HepG2 (cell line): ENCODE data around the gene GPR37. TPM values are rescaled to one million over a fixed set of nuclear protein-coding genes. Genes with fewer than 3 reads are reported as not detected.

Experiments
- CREM ChIP-seq, 2 experiments: sonication (generic) in 1 of 2; formaldehyde crosslinking in 1 of 2; IDR thresholded peaks; 2 replicates each; pipeline versions ENCODE4 v1.4.0 to v1.6.1; 2016 to 2020; ENCODE audit warnings: antibody characterized with exemption in 1 of 2, mild to moderate bottlenecking in 1 of 2, missing genetic modification reagents in 1 of 2
- FIP1L1 ChIP-seq: fragments of 200-400 bp; formaldehyde crosslinking; IDR thresholded peaks from 2 replicates; pipeline ENCODE4 v1.6.1; 2018; ENCODE audit warnings: low read depth, mild to moderate bottlenecking, low read length, moderate library complexity, borderline replicate concordance; ENCODE audit not compliant: insufficient read depth
- FOXA1 ChIP-seq, 2 experiments: fragments of 450-650 bp in 1 of 2; sonication (generic) in 1 of 2; formaldehyde crosslinking in 1 of 2; IDR thresholded peaks; 2 replicates each; pipeline versions ENCODE4 v1.4.0 to v1.6.1; 2016 to 2020; ENCODE audit warnings: missing genetic modification reagents in 1 of 2
- FOXP1 ChIP-seq, 2 experiments: fragments of 450-650 bp in 1 of 2; IDR thresholded peaks; 2 replicates each; pipeline ENCODE4 v1.6.1; 2017 to 2018; ENCODE audit warnings: antibody characterized with exemption in 1 of 2
- HNF4A ChIP-seq: sonication (generic); formaldehyde crosslinking; IDR thresholded peaks from 2 replicates; pipeline ENCODE4 v1.4.0; 2020; ENCODE audit warnings: missing genetic modification reagents
- HNRNPH1 ChIP-seq: fragments of 200-400 bp; formaldehyde crosslinking; optimal IDR thresholded peaks from 2 replicates; pipeline ENCODE3; 2017; ENCODE audit warnings: mild to moderate bottlenecking, low read depth, low read length
- ISL2 ChIP-seq: sonication (generic); formaldehyde crosslinking; IDR thresholded peaks from 2 replicates; pipeline ENCODE4 v1.5.0; 2020; ENCODE audit warnings: missing genetic modification reagents
- JARID2 ChIP-seq: sonication (generic); formaldehyde crosslinking; IDR thresholded peaks from 2 replicates; pipeline ENCODE4 v1.8.1; 2023; ENCODE audit warnings: missing genetic modification reagents, inconsistent platforms; ENCODE audit not compliant: insufficient replicate concordance
- KAT2B ChIP-seq: fragments of 150-350 bp; IDR thresholded peaks from 2 replicates; pipeline ENCODE4 v1.6.1; 2014; ENCODE audit warnings: low read depth, low read length, borderline replicate concordance
- KAT8 ChIP-seq: IDR thresholded peaks from 2 replicates; pipeline ENCODE4 v1.6.1; 2016; ENCODE audit warnings: missing genetic modification reagents, missing compliant biosample characterization
- KDM3A ChIP-seq: IDR thresholded peaks from 2 replicates; pipeline ENCODE4 v1.6.1; 2018; ENCODE audit warnings: low read depth, missing compliant biosample characterization
- NR2F6 ChIP-seq, 2 experiments: IDR thresholded peaks; 2 replicates each; pipeline ENCODE4 v1.6.1; 2016; ENCODE audit warnings: antibody characterized with exemption in 1 of 2, mild to moderate bottlenecking in 1 of 2
- RAD51 ChIP-seq: fragments of 450-650 bp; IDR thresholded peaks from 2 replicates; pipeline ENCODE4 v1.6.1; 2016; ENCODE audit warnings: borderline replicate concordance
- RARA ChIP-seq: IDR thresholded peaks from 2 replicates; pipeline ENCODE4 v1.6.1; 2016; ENCODE audit warnings: missing genetic modification reagents, missing compliant biosample characterization
- RFX5 ChIP-seq: IDR thresholded peaks from 2 replicates; pipeline ENCODE4 v1.6.1; 2011; ENCODE audit warnings: low read depth, low read length, improper control_type of control experiment
- RNF2 ChIP-seq: fragments of 450-650 bp; conservative IDR thresholded peaks from 2 replicates; pipeline ENCODE4 v1.6.1; 2016; ENCODE audit warnings: low read depth
- SCMH1 ChIP-seq: sonication (generic); formaldehyde crosslinking; IDR thresholded peaks from 2 replicates; pipeline ENCODE4 v1.9.0; 2021; ENCODE audit warnings: missing genetic modification reagents, mild to moderate bottlenecking, borderline replicate concordance
- SIX4 ChIP-seq: sonication (generic); formaldehyde crosslinking; IDR thresholded peaks from 2 replicates; pipeline ENCODE4 v1.4.0; 2020; ENCODE audit warnings: missing genetic modification reagents
- SOX13 ChIP-seq, 3 experiments: fragments of 450-650 bp in 1 of 3; sonication (generic) in 1 of 3; formaldehyde crosslinking in 1 of 3; IDR thresholded peaks in 2 of 3; conservative IDR thresholded peaks in 1 of 3; 2 replicates each; pipeline versions ENCODE4 v1.5.0 to v1.6.1; 2016 to 2020; ENCODE audit warnings: antibody characterized with exemption in 1 of 3, mild to moderate bottlenecking in 1 of 3, missing compliant biosample characterization in 1 of 3, missing genetic modification reagents in 1 of 3, moderate library complexity in 1 of 3
- SOX6 ChIP-seq, 2 experiments: fragments of 450-650 bp in 1 of 2; sonication (generic) in 1 of 2; formaldehyde crosslinking in 1 of 2; IDR thresholded peaks; 2 replicates each; pipeline versions ENCODE4 v1.4.0 to v1.6.1; 2017 to 2020; ENCODE audit warnings: antibody characterized with exemption in 1 of 2, mild to moderate bottlenecking in 1 of 2, missing genetic modification reagents in 1 of 2
- ZNF34 ChIP-seq: sonication (generic); formaldehyde crosslinking; IDR thresholded peaks from 2 replicates; pipeline ENCODE4 v1.4.0; 2020; ENCODE audit warnings: mild to moderate bottlenecking, missing genetic modification reagents, borderline replicate concordance
- ZNF354B ChIP-seq: sonication (generic); formaldehyde crosslinking; IDR thresholded peaks from 2 replicates; pipeline ENCODE4 v1.8.0; 2022; ENCODE audit warnings: mild to moderate bottlenecking, missing genetic modification reagents
- ZNF850 ChIP-seq: sonication (generic); formaldehyde crosslinking; conservative IDR thresholded peaks from 2 replicates; pipeline ENCODE4 v1.9.0; 2021; ENCODE audit warnings: mild to moderate bottlenecking, missing genetic modification reagents
- polyA plus RNA-seq, 8 experiments: library from polyadenylated mRNA; depleted of rRNA in 3 of 8; stranded (reverse) in 7 of 8; unstranded in 1 of 8; fragments of >200 nt; fragmentation: Illumina TruSeq in 4 of 8; extraction: Trizol in 4 of 8; gene quantifications; 2 replicates each; pipeline versions ENCODE4 v1.2.1 to v1.2.3, GENCODE V29; 2011 to 2016; ENCODE audit warnings: low read depth in 4 of 8, missing spikeins in 1 of 8, mixed read lengths in 1 of 8; ENCODE audit not compliant: insufficient read depth in 1 of 8
- total RNA-seq, 5 experiments: library from RNA; depleted of rRNA; stranded (reverse); fragments of >200 nt; fragmentation: Illumina TruSeq; extraction: Trizol; gene quantifications; 2 replicates each; pipeline ENCODE4 v1.2.3, GENCODE V29; 2016; ENCODE audit warnings: low read depth in 1 of 5
- TF ChIP-seq, protein P1 (sequence below): sonication (generic); formaldehyde crosslinking; IDR thresholded peaks from 2 replicates; pipeline ENCODE4 v1.5.1; 2020; ENCODE audit warnings: mild to moderate bottlenecking, missing genetic modification reagents, moderate library complexity
- TF ChIP-seq, protein P2 (sequence below): IDR thresholded peaks from 2 replicates; pipeline ENCODE4 v1.6.1; 2016; ENCODE audit warnings: mild to moderate bottlenecking

GPR37 gene
- total and polyA plus RNA-seq, 2 of the 13 experiments (the other 11 are each of a cell fraction or from before 2014, with no cell fraction given), result not detected

DNA sequence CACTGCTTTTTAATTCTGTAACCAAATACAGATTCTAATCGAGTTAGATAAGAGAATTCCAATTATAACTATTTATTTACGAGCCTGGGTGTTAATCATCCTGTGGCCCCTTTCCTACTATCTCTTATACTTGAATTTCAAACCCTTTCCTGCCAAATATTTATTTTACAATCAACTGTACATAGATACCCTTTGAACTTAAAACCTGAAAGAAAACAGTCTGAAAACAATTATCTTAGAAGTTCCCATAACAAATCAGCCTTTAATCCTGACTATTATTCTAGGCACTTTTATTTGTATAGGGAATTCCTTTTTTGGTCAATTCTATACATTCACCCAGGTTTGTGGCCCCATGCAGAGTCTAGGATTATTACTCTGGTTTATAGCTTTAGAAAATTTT lies 10.6 kb upstream of the GPR37 start (continued):
- TF ChIP-seq, protein P1, sequence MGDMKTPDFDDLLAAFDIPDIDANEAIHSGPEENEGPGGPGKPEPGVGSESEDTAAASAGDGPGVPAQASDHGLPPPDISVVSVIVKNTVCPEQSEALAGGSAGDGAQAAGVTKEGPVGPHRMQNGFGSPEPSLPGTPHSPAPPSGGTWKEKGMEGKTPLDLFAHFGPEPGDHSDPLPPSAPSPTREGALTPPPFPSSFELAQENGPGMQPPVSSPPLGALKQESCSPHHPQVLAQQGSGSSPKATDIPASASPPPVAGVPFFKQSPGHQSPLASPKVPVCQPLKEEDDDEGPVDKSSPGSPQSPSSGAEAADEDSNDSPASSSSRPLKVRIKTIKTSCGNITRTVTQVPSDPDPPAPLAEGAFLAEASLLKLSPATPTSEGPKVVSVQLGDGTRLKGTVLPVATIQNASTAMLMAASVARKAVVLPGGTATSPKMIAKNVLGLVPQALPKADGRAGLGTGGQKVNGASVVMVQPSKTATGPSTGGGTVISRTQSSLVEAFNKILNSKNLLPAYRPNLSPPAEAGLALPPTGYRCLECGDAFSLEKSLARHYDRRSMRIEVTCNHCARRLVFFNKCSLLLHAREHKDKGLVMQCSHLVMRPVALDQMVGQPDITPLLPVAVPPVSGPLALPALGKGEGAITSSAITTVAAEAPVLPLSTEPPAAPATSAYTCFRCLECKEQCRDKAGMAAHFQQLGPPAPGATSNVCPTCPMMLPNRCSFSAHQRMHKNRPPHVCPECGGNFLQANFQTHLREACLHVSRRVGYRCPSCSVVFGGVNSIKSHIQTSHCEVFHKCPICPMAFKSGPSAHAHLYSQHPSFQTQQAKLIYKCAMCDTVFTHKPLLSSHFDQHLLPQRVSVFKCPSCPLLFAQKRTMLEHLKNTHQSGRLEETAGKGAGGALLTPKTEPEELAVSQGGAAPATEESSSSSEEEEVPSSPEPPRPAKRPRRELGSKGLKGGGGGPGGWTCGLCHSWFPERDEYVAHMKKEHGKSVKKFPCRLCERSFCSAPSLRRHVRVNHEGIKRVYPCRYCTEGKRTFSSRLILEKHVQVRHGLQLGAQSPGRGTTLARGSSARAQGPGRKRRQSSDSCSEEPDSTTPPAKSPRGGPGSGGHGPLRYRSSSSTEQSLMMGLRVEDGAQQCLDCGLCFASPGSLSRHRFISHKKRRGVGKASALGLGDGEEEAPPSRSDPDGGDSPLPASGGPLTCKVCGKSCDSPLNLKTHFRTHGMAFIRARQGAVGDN, result no peak
- no peak for TF ChIP-seq ZNF850 (CRISPR knock-in tag)
- TF ChIP-seq SOX6 (IDR thresholded peaks at IDR 0.05), result no peak
- TF ChIP-seq SOX6 (CRISPR knock-in tag; IDR thresholded peaks at IDR 0.05), result peak; percentile 44; the same call in 1 of the 2 replicates
- no peak for TF ChIP-seq RFX5
- TF ChIP-seq KAT2B, result no peak
- peak; percentile 59; the same call in 1 of the 2 replicates for TF ChIP-seq SIX4 (CRISPR knock-in tag)
- no peak for TF ChIP-seq ZNF354B (CRISPR knock-in tag)
- TF ChIP-seq SOX13 (IDR thresholded peaks at IDR 0.05), result no peak
- TF ChIP-seq SOX13 (CRISPR knock-in tag; conservative IDR thresholded peaks at IDR 0.05 in 1 of 2, IDR thresholded peaks at IDR 0.05 in 1 of 2), result peak in 1 of 2 experiments; percentile 85; a peak in 2 of 4 replicates
- no peak for TF ChIP-seq JARID2 (CRISPR knock-in tag)
- 0 out of 2 replicates have a peak, but pooled peaks have one; percentile 49 for TF ChIP-seq RARA (CRISPR knock-in tag)
- TF ChIP-seq HNRNPH1, result no peak
- no peak for TF ChIP-seq HNF4A (CRISPR knock-in tag)
- no peak for TF ChIP-seq KAT8 (CRISPR knock-in tag)
- TF ChIP-seq, protein P2, sequence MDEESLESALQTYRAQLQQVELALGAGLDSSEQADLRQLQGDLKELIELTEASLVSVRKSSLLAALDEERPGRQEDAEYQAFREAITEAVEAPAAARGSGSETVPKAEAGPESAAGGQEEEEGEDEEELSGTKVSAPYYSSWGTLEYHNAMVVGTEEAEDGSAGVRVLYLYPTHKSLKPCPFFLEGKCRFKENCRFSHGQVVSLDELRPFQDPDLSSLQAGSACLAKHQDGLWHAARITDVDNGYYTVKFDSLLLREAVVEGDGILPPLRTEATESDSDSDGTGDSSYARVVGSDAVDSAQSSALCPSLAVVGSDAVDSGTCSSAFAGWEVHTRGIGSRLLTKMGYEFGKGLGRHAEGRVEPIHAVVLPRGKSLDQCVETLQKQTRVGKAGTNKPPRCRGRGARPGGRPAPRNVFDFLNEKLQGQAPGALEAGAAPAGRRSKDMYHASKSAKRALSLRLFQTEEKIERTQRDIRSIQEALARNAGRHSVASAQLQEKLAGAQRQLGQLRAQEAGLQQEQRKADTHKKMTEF (CRISPR knock-in tag), result peak; percentile 51; the same call in 1 of the 2 replicates
- TF ChIP-seq ZNF34 (CRISPR knock-in tag), result no peak
- no peak for TF ChIP-seq SCMH1
- TF ChIP-seq RNF2, result no peak
- no peak for TF ChIP-seq RAD51
- no peak for TF ChIP-seq KDM3A (CRISPR knock-in tag)
- no peak for TF ChIP-seq FOXA1 (IDR thresholded peaks at IDR 0.05)
- TF ChIP-seq FOXA1 (CRISPR knock-in tag; IDR thresholded peaks at IDR 0.05), result 0 out of 2 replicates have a peak, but pooled peaks have one; percentile 24
- no peak for TF ChIP-seq FOXP1 (IDR thresholded peaks at IDR 0.05)
- peak; percentile 74 for TF ChIP-seq FOXP1 (CRISPR knock-in tag; IDR thresholded peaks at IDR 0.05)
- peak; percentile 25; the same call in 1 of the 2 replicates for TF ChIP-seq NR2F6 (IDR thresholded peaks at IDR 0.05)
- 0 out of 2 replicates have a peak, but pooled peaks have one; percentile 27 for TF ChIP-seq NR2F6 (CRISPR knock-in tag; IDR thresholded peaks at IDR 0.05)
- peak; percentile 73 for TF ChIP-seq CREM (IDR thresholded peaks at IDR 0.05)
- no peak for TF ChIP-seq CREM (CRISPR knock-in tag; IDR thresholded peaks at IDR 0.05)
- TF ChIP-seq FIP1L1, result no peak
- peak; percentile 81 for TF ChIP-seq ISL2 (CRISPR knock-in tag)
